AG20443 (cell line): Measurements from ENCODE around the gene ZFHX2.

ENCODE experiments used
- DNase-seq: peaks from one replicate; pipeline ENCODE4 v3.0.0; 2012; ENCODE audit warnings: low spot score, mixed read lengths

ZFHX2 gene

DNA sequence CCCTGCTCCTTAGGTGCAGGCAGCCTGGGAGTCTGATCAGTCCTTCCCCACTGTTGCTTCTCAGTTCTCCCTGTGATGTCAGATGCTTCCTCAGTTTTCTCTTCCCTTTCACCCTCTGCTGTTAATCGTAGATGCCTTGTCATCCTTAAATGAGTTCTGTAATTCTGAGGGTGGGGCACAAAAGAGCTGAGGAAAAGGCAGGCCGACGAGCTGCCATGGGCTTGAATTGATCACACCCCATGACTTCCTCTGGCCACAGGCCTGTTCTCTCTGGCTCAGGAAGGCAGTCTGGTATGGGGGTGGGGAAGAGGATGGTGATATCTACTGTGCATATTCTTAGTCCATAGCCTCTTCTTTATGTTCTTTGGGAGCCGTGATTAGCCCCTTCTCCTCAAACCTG is 21.3 kb upstream of the ZFHX2 start:
- no peak for DNase-seq

DNA sequence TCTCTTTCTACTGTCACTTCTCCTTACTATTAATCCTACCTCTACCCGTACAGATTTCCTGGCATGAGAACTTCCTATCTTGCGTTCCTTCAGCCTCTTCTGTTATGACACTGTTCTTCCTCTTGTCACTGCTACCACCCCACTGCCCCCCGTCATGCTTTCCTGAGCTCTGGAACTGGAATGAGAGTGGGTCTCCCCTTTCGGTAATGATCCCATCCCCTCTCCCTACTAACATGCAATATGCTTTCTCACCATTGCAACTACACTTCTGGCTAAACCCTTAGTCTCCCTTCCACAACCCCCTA is 20.9 kb upstream of the ZFHX2 start:
- DNase-seq = no peak

- DNase-seq = no peak
These were observed 20.3 kb upstream of the ZFHX2 start for GRCh38 chr14:23571701-23572523.

- DNase-seq = no peak
These were observed 19.4 kb upstream of the ZFHX2 start for GRCh38 chr14:23570806-23571483.

DNA sequence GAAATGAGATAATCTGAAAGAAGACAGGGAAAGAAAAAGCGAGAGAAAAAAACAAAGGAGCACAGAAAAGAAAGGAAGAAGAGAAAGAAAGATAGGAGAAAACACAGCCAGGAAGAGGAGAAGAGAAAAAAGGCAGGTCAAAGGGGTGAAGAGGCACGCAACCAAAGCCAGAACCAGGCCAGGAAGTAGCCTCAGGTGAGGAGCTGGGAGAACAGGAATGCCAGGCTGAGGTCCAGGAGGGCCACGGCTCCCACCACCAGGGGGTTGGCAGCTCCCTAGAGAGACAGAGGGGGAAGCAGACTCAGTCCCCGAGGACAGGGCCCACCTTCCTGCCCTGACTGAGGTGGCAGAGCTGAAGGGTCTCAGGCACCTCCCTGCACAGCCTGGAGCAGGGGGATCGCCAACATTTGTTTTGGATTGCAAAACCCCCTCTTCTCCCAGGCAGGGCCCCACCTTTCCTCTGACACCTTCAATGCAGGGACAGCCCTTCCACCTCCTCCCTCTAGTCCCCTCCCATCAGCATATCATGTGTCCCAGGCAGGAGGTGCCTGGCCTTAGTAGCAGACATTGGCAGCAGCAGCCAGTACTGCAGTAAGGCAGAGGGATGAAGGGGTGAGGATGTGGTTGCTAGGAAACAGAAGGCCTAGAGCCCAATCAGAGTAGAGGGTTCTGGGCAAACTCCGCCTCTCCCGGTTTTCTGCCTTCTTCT is 18.0 kb upstream of the ZFHX2 start:
- DNase-seq = no peak

DNA sequence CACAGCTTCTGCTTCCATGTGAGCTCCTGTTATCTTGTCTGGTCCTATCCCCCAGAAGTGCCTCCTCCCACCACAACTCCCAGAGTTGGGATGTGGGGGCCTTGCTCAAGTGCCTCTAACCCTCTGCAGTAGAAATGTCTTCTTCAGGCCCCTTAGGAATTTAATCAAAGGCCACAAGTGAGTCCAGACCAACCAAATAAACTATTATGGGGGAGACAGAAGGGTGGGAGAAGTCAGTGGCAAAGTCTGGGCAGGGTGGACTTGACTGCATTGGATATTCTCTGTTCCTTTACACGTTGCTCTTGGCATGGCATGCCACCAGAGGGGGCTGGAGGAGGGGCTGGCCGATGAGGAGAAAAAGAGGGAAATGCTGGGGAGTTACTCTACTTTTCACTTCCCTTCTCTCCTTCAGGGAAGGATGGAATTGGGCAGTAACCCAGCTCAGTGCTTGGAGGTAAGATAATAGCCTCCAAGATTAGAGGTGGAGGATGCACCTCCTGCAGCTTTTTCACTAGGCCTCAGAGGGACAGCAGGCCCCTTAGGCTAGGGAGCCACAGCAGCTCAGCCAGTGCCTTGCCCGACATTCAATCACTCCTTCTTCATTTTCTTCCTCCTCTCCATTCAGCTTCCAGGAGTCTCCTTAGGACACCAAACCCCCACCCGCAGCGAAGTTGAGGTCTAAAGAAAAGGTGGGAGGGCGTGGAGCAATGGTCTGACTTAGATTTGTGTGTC is 17.2 kb upstream of the ZFHX2 start:
- DNase-seq = no peak

DNA sequence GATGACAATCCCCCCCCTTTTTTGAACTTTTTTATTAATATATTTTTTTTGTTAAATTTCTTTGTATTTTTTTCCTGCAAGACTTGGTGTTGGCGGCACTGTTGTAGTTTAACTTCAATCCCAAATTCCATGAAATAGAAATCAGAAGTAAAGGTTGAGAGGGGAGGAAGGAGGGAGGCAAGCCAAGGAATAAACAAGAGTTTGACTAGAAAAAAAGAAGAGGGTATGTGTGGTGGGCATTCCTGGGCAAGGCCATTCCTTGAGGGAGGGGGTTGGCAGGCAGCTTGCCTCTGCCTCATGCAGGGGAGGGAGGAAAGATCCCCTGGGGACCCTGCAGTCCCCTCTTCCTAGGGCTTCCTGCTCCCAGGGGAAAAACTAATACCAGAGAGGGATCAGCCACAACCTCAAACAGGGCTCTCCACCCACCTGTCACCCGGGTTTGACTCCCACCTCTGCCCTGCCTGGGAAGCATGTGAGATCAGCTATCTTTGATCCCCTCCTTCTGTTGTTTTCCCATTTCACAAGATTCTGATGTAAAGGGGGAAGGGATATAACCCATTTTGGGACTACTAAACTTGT is 16.5 kb upstream of the ZFHX2 start:
- no peak for DNase-seq

- DNase-seq = peak; percentile 75
These were observed 15.8 kb upstream of the ZFHX2 start, which contains the start of gene AP1G2 for GRCh38 chr14:23567186-23568020. Gene AP1G2 (minus strand): TSS chr14:23567791. CDS start chr14:23567314, 477 bp downstream.

GRCh38 chr14:23566778-23567185 is 15.2 kb upstream of the ZFHX2 start:
- DNase-seq = peak; percentile 63

DNA sequence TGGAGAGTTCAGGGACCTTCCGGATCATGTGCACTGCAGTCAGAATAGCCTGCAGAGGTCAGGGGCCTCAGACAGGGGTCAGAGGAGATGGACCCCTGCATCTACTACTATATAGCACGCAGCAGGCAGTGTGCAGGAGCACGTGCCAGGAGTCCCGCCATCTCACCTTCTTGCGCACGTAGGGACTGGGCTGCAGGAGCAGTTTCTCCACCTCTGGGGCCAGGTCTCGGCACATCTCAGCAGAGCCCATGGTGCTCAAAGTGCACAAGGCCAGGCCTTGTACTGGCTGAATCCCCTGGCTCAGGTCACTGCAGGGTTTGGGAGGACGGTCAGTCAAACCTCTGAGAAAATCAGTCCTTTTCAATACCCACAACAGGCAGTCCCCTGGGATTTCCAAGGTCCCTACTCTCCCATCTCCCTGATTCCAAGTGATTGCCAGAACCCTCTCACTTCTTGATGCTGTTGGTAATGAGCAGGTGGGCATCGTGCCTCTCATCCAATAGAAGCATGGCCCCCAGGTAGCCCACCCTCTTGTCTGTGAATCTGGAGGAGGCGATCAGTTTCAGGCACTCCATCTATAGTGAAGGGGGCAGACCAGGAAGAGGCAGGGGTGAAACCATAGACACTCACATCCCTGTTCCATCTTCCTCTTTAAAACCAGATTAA is 14.7 kb upstream of the ZFHX2 start:
- DNase-seq = no peak

- DNase-seq = no peak
These were observed 14.1 kb upstream of the ZFHX2 start for GRCh38 chr14:23565626-23566025.

DNA sequence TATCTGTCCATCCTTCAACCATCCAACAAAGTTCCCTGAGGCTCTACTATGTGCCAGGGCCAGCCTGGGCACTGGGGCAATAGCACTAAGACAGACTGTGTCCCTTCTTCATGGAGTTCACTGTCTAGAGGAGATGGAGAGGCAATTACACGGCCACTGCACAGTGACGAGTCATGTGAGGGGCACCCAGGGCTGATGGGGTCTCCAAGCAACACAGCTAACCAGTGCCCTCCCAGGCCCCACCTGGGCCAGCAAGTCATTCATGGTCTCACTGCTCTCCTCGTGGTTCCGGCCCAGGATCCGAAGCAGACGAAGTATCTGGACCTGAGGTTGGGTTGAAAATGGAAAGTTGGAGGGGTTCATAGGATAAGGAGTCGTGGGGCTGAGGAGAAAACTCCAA is 13.3 kb upstream of the ZFHX2 start:
- no peak for DNase-seq

DNA sequence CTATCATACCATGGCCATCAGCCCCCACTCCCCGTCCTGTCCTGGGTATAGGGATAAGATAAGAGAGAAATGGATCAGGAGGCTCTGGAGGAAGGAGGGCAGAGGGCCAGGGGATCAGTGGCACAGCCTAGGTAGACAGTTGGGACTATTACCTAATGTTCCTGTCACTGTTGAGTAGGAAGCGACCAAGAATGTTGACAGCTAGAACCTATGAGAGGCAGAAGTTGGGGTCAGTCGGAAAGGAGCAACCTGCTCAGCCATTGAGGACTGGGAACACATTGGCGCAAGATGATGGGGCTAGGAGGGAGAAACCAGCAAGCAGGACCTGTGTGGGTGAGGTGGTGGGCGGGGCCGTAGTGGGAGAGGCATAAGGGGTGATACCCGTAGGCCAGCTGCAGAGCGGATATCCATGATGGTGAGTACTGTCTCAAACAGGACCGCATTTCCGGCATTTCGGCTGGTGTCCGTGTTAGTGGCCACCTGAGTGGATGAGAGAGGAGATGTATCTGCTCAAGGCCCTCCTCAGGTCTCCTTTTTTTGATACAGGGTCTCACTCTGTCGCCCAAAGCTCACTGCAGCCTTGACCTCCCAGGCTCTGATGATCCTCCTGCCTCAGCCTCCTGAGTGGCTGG is 12.7 kb upstream of the ZFHX2 start:
- DNase-seq = no peak

DNA sequence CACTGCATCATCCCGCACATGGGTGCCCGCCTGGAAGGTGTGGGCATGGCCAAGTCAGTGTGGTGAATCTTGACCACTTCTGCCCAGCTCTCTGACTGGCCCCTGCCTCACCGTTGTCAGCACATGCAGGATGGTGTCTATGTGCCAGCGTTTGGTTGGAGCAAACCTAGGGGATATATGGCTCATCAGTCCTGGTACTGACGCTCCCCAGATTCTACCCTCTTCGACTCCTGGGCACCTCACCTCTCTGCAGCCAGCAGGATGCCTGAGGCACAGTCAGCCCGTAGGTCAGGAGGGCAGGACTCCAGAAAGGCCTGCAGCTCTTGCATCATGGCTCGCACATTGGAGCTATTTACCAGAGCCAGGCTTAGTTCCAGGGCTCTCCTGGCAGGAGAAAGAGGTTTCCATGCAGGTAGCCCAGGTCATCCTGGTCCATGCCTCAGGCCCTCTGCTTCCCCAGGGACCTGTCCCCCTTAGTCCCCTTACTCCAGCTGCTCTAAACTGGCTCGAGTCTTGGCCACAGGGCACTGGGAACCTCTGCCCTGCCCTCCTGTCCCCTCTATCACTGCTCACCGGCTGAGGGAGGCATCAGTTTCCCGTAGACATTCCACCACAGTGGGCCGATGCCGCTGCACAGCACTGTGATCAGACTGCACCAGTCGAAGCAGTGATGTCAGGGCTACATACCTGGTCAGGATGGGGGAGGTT is 12.1 kb upstream of the ZFHX2 start:
- no peak for DNase-seq

DNA sequence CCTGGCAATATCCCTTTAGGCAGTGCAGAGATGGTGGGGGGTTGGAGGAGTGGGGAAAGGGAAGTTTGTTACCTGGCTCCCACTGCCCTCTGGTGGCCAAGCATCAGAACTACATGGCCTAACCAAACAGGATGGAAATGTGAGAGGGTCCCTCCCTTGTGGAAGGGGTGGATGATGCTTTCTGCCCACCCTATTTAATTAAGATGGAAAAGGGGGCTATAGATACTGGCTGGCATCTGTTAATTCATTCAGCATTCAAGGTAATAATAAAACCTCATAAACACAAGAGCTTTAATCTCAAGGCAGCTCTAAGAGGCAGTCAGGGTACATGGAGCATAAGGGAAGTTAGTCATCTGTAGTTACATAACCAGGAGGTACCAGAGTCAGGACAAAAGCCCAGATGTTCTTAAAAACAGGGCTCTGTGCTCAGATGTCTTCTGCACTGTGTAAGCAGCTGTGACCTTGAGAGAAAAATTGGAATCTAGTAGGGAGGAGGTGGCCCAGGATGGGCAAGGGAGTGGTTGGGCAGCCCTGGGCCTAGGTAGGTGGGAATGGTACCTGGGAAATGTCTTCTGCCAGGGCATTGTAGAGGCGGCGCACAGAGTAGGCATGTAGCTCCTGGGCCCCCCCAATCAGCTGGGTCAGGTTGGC is 11.4 kb upstream of the ZFHX2 start:
- DNase-seq = peak; percentile 68

GRCh38 chr14:23561873-23562821 is 10.6 kb upstream of the ZFHX2 start:
- DNase-seq = no peak

DNA sequence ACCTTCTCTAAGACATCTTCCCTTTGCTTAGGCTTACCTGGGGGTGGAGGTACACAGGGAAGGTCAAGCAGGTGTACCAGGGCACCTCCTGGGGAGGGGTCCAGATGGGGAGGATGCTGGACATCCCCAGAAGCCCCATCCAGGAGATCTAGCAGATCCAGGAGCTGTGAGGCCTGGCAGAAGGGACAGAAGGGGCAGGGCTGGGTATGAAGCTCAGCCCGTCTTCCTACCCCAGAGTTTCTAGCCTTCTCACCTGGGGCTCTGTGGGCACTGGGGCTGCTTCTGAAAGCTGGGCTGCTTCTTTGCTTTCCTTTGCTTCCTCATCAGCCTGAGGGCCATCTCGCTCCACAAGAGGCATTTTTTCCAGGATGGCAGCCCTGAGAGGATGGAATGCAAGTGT is 9.7 kb upstream of the ZFHX2 start:
- DNase-seq = no peak
